H9 (cell line): ENCODE data around the gene ANO2. TPM values are rescaled to one million over a fixed set of nuclear protein-coding genes. Genes with fewer than 3 reads are reported as not detected.

ENCODE experiments used
- DNase-seq: peaks from one replicate; pipeline ENCODE4 v3.0.0-alpha.2; 2017
- H2AFZ ChIP-seq: one replicate; pipeline ENCODE4 v1.6.1; 2013; ENCODE audit warnings: mild to moderate bottlenecking, low read length, control low read depth, moderate library complexity
- H2AK5ac ChIP-seq: 2 replicates; pipeline ENCODE4 v1.6.1; 2013; ENCODE audit warnings: low read length, control low read depth, mixed read lengths; ENCODE audit not compliant: insufficient read length
- H2BK120ac ChIP-seq: one replicate; pipeline ENCODE4 v1.6.1; 2013; ENCODE audit warnings: low read depth, mild to moderate bottlenecking, low read length, control low read depth, inconsistent platforms; ENCODE audit not compliant: poor library complexity, severe bottlenecking
- H2BK12ac ChIP-seq: 2 replicates; pipeline ENCODE4 v1.6.1; 2013; ENCODE audit warnings: low read length, control low read depth, mixed read lengths, low read depth; ENCODE audit not compliant: insufficient read length
- H2BK15ac ChIP-seq: 2 replicates; pipeline ENCODE4 v1.6.1; 2013; ENCODE audit warnings: low read depth, low read length, control low read depth
- H2BK20ac ChIP-seq: one replicate; pipeline ENCODE4 v1.6.1; 2013; ENCODE audit warnings: low read depth, mild to moderate bottlenecking, low read length, control low read depth, inconsistent platforms; ENCODE audit not compliant: poor library complexity, severe bottlenecking
- H2BK5ac ChIP-seq: 2 replicates; pipeline ENCODE4 v1.6.1; 2013; ENCODE audit warnings: low read length, control low read depth, mixed read lengths; ENCODE audit not compliant: insufficient read length
- H3K14ac ChIP-seq: 2 replicates; pipeline ENCODE4 v1.6.1; 2013; ENCODE audit warnings: low read length, control low read depth; ENCODE audit not compliant: insufficient read depth
- H3K18ac ChIP-seq: 2 replicates; pipeline ENCODE4 v1.6.1; 2013; ENCODE audit warnings: low read depth, mild to moderate bottlenecking, mixed read lengths, low read length, control low read depth; ENCODE audit not compliant: insufficient read length
- H3K23ac ChIP-seq: 2 replicates; pipeline ENCODE4 v1.6.1; 2013; ENCODE audit warnings: low read length, control low read depth, mixed read lengths, low read depth; ENCODE audit not compliant: insufficient read length
- H3K23me2 ChIP-seq: 2 replicates; pipeline ENCODE4 v1.6.1; 2013; ENCODE audit warnings: low read depth, mild to moderate bottlenecking, mixed read lengths, low read length, control low read depth; ENCODE audit not compliant: insufficient read length, poor library complexity, severe bottlenecking
- H3K27ac ChIP-seq: 2 replicates; pipeline ENCODE4 v1.5.1; 2013; ENCODE audit warnings: low read length, control low read depth, mixed read lengths, low read depth; ENCODE audit not compliant: insufficient read length
- H3K27me3 ChIP-seq: 2 replicates; pipeline ENCODE4 v1.6.1; 2013; ENCODE audit warnings: low read length, control low read depth, inconsistent platforms; ENCODE audit not compliant: insufficient read depth
- H3K4ac ChIP-seq: 2 replicates; pipeline ENCODE4 v1.6.1; 2013; ENCODE audit warnings: low read depth, mild to moderate bottlenecking, control low read depth, inconsistent platforms, low read length, moderate library complexity
- H3K4me1 ChIP-seq: 2 replicates; pipeline ENCODE4 v1.6.1; 2013; ENCODE audit warnings: low read length, control low read depth, inconsistent platforms; ENCODE audit not compliant: insufficient read depth
- H3K4me2 ChIP-seq: 2 replicates; pipeline ENCODE4 v1.6.1; 2013; ENCODE audit warnings: low read length, control low read depth, mixed read lengths; ENCODE audit not compliant: insufficient read length, insufficient read depth
- H3K56ac ChIP-seq: 2 replicates; pipeline ENCODE4 v1.6.1; 2013; ENCODE audit warnings: low read depth, mild to moderate bottlenecking, mixed read lengths, low read length, control low read depth; ENCODE audit not compliant: insufficient read length
- H3K79me1 ChIP-seq: 2 replicates; pipeline ENCODE4 v1.6.1; 2013; ENCODE audit warnings: low read depth, mild to moderate bottlenecking, moderate library complexity, low read length, control low read depth, inconsistent platforms; ENCODE audit not compliant: insufficient read depth, poor library complexity, severe bottlenecking
- H3K79me2 ChIP-seq: 2 replicates; pipeline ENCODE4 v1.6.1; 2013; ENCODE audit warnings: low read length, control low read depth, inconsistent platforms; ENCODE audit not compliant: insufficient read depth
- H3K9ac ChIP-seq: 2 replicates; pipeline ENCODE4 v1.6.1; 2013; ENCODE audit warnings: low read length, control low read depth, mixed read lengths; ENCODE audit not compliant: insufficient read length; ENCODE audit errors: extremely low read depth
- H3K9me3 ChIP-seq: one replicate; pipeline ENCODE4 v1.6.1; 2013; ENCODE audit warnings: low read depth, low read length, inconsistent platforms; ENCODE audit not compliant: control insufficient read depth
- H3T11ph ChIP-seq: one replicate; pipeline ENCODE4 v1.6.1; 2013; ENCODE audit warnings: mild to moderate bottlenecking, low read length, control low read depth, inconsistent platforms
- H4K20me1 ChIP-seq: one replicate; pipeline ENCODE4 v1.6.1; 2013; ENCODE audit not compliant: control insufficient read depth, insufficient read length, insufficient read depth
- H4K5ac ChIP-seq: 2 replicates; pipeline ENCODE4 v1.6.1; 2013; ENCODE audit warnings: low read depth, mild to moderate bottlenecking, mixed read lengths, low read length, control low read depth; ENCODE audit not compliant: insufficient read length
- H4K8ac ChIP-seq: replicated peaks from 2 replicates; pipeline ENCODE4 v1.6.1; 2013; ENCODE audit warnings: low read length, control low read depth, mixed read lengths, low read depth; ENCODE audit not compliant: insufficient read length
- H4K91ac ChIP-seq: 2 replicates; pipeline ENCODE4 v1.6.1; 2013; ENCODE audit warnings: low read depth, mild to moderate bottlenecking, moderate library complexity, mixed read lengths, low read length, control low read depth; ENCODE audit not compliant: insufficient read length
- H3K27ac Mint-ChIP-seq, 3 experiments: 2 replicates in 2 of 3; 3 replicates in 1 of 3; pipeline ENCODE4 v1.8.0; 2020 to 2021; ENCODE audit warnings: mixed read lengths in 3 of 3, mild to moderate bottlenecking in 1 of 3, moderate library complexity in 1 of 3
- H3K27me3 Mint-ChIP-seq: 2 replicates; pipeline ENCODE4 v1.8.0; 2021; ENCODE audit warnings: low read depth, mild to moderate bottlenecking, moderate library complexity, mixed read lengths
- H3K36me3 Mint-ChIP-seq, 3 experiments: 2 replicates in 2 of 3; 3 replicates in 1 of 3; pipeline ENCODE4 v1.8.0; 2020 to 2021; ENCODE audit warnings: low read depth in 3 of 3, mixed read lengths in 3 of 3; ENCODE audit not compliant: insufficient read depth in 1 of 3
- H3K4me1 Mint-ChIP-seq, 2 experiments: 2 replicates each; pipeline ENCODE4 v1.8.0; 2020; ENCODE audit warnings: mixed read lengths in 2 of 2
- H3K4me3 Mint-ChIP-seq, 2 experiments: 2 replicates in 1 of 2; 3 replicates in 1 of 2; pipeline ENCODE4 v1.8.0; 2020 to 2021; ENCODE audit warnings: mild to moderate bottlenecking in 2 of 2, mixed read lengths in 2 of 2, moderate library complexity in 1 of 2
- H3K9me3 Mint-ChIP-seq, 2 experiments: 2 replicates in 1 of 2; 3 replicates in 1 of 2; pipeline ENCODE4 v1.8.0; 2020; ENCODE audit warnings: mild to moderate bottlenecking in 2 of 2, mixed read lengths in 2 of 2, moderate library complexity in 1 of 2
- CTCF ChIP-seq: fragments of 200-600 bp; sonication (generic); conservative IDR thresholded peaks from 3 replicates; pipeline ENCODE4 v1.8.0; 2021; ENCODE audit warnings: antibody characterized with exemption, mild to moderate bottlenecking
- WGBS: extraction: QIAGEN DNeasy Blood & Tissue Kit; methylation state at CpG from one replicate; pipeline ENCODE4 v1.1.7; 2013; ENCODE audit warnings: missing lambda C conversion rate, low lambda C conversion rate, mixed read lengths; ENCODE audit not compliant: insufficient read length; ENCODE audit errors: extremely low coverage; 5-methylcytosine and 5-hydroxymethylcytosine counted together
- total RNA-seq: library from RNA; stranded (reverse); gene quantifications from 2 replicates; pipeline ENCODE4 v1.2.1, GENCODE V29; 2021

The ANO2 gene
- total RNA-seq, 1 experiment from 2014 or later, result 3.8 TPM

- Histone ChIP-seq H4K91ac (no peak overlapping the region), H4K20me1 (no peaks in the 10 kb centered on the region), H3K18ac (no peak overlapping the region), H3K79me1 (no peaks in the 10 kb centered on the region), H3K27me3 (no peaks in the 10 kb centered on the region), H3K27ac (no peak overlapping the region), H3K56ac (no peak overlapping the region), H2AK5ac (no peak overlapping the region), H3K23me2 (no peaks in the 10 kb centered on the region), H3K9me3 (no peaks in the 10 kb centered on the region), H2BK15ac (no peak overlapping the region), H3K79me2 (no peaks in the 10 kb centered on the region), H2AFZ (no peak overlapping the region), H2BK5ac (no peak overlapping the region), H4K5ac (no peak overlapping the region), H3K4me2 (no peak overlapping the region), H2BK120ac (no peak overlapping the region), H4K8ac (no peak overlapping the region), H3K23ac (no peak overlapping the region), H2BK12ac (no peak overlapping the region), H3K4ac (no peak overlapping the region), H2BK20ac (no peak overlapping the region), H3T11ph (no peak overlapping the region), H3K4me1 (no peaks in the 10 kb centered on the region; the same call in 1 of the 2 replicates), H3K9ac (no peak overlapping the region), H3K14ac (no peak overlapping the region)
- no peaks in the 10 kb centered on the region; a peak in 1 of 7 replicates for H3K36me3 Mint-ChIP-seq
- TF ChIP-seq CTCF, result no peak
- H3K4me3 Mint-ChIP-seq, result no peak overlapping the region
- no peak overlapping the region for H3K27ac Mint-ChIP-seq
- H3K4me1 Mint-ChIP-seq, result peaks cover 22% of the 10 kb centered on the region in 2 experiments
- peaks cover 2% of the 10 kb centered on the region for H3K27me3 Mint-ChIP-seq
- H3K9me3 Mint-ChIP-seq, result no peaks in the 10 kb centered on the region; a peak in 1 of 5 replicates
- WGBS, result no CpG with 5 or more reads among the region's 6 CpGs
- no peak for DNase-seq
Measured at GRCh38 chr12:5901416-5901815, 43.6 kb downstream of the ANO2 start.
